Measurements from ENCODE around the gene DNAJC9.
A peak's percentile ranks its signal among the peaks of the same experiment; 100 is the strongest.

- peak; percentile 20 for TF ChIP-seq CTCF (IDR thresholded peaks at IDR 0.05; ENCODE audit: low read length)
- TF ChIP-seq EZH2 (optimal IDR thresholded peaks at IDR 0.05; ENCODE audit: low read depth, low read length), result no peak
- TF ChIP-seq EZH2phosphoT487 (IDR thresholded peaks at IDR 0.05; ENCODE audit: low read length), result no peak
Measured at GRCh38 chr10:73253225-73253555, 6.1 kb upstream of the DNAJC9 start.

Data from MM.1S (cell line).